Occipital lobe (tissue), 2 donors: ENCODE data around the gene KLHDC7A. TPM values are rescaled to one million over a fixed set of nuclear protein-coding genes. Genes with fewer than 3 reads are reported as not detected.

Experiments used
- DNase-seq: peaks from one replicate; lab custom pipeline; 2025; lab: John Stamatoyannopoulos, UW
- total RNA-seq: library from RNA; depleted of rRNA; stranded (reverse); fragments of >200 nt; gene quantifications from one replicate; pipeline ENCODE4 v1.2.3, GENCODE V29; 2014

Gene KLHDC7A
- total RNA-seq, 1 donor from 2014 or later, result 0.16 TPM

GRCh38 chr1:18508084-18508483 is 27.4 kb downstream of the KLHDC7A start:
- no peak for DNase-seq

GRCh38 chr1:18511149-18511873 is 30.6 kb downstream of the KLHDC7A start:
- DNase-seq, result no peak

GRCh38 chr1:18511874-18512150 is 31.1 kb downstream of the KLHDC7A start:
- no peak for DNase-seq

GRCh38 chr1:18512883-18513282 is 32.2 kb downstream of the KLHDC7A start:
- DNase-seq, result no peak

GRCh38 chr1:18513995-18514394 is 33.3 kb downstream of the KLHDC7A start:
- DNase-seq, result no peak

- DNase-seq, result no peak
Measured at GRCh38 chr1:18515120-18515667, 34.5 kb downstream of the KLHDC7A start.

- no peak for DNase-seq
Measured at GRCh38 chr1:18516473-18516872, 35.7 kb downstream of the KLHDC7A start.

- DNase-seq, result no peak
Measured at GRCh38 chr1:18526436-18527275, 45.9 kb downstream of the KLHDC7A start.

GRCh38 chr1:18527514-18527913 is 46.8 kb downstream of the KLHDC7A start:
- DNase-seq, result no peak

GRCh38 chr1:18527921-18528320 is 47.2 kb downstream of the KLHDC7A start:
- no peak for DNase-seq

GRCh38 chr1:18528616-18529015 is 47.9 kb downstream of the KLHDC7A start:
- DNase-seq, result no peak

- DNase-seq, result no peak
Measured at GRCh38 chr1:18529714-18530113, 49.0 kb downstream of the KLHDC7A start.

- DNase-seq, result no peak
Measured at GRCh38 chr1:18530587-18531502, 50.1 kb downstream of the KLHDC7A start.

- DNase-seq, result no peak
Measured at GRCh38 chr1:18531503-18531845, 50.7 kb downstream of the KLHDC7A start.

GRCh38 chr1:18532390-18533170 is 51.9 kb downstream of the KLHDC7A start:
- no peak for DNase-seq

- no peak for DNase-seq
Measured at GRCh38 chr1:18533259-18533658, 52.5 kb downstream of the KLHDC7A start.

GRCh38 chr1:18534810-18535205 is 54.1 kb downstream of the KLHDC7A start:
- DNase-seq, result no peak
